Measurements from ENCODE around the gene SMDT1. TPM values are rescaled to one million over a fixed set of nuclear protein-coding genes. Genes with fewer than 3 reads are reported as not detected.

The SMDT1 gene
- 23.4 and 29.8 TPM in 2 replicates for polyA plus RNA-seq (2012; rRNA removed)
- 24.0 and 26.8 TPM in 2 replicates for polyA plus RNA-seq (2012; cell fraction: cytosol; rRNA removed)
- polyA plus RNA-seq (2012; cell fraction: nucleus; rRNA removed), result 8.9 and 9.6 TPM in 2 replicates

DNA sequence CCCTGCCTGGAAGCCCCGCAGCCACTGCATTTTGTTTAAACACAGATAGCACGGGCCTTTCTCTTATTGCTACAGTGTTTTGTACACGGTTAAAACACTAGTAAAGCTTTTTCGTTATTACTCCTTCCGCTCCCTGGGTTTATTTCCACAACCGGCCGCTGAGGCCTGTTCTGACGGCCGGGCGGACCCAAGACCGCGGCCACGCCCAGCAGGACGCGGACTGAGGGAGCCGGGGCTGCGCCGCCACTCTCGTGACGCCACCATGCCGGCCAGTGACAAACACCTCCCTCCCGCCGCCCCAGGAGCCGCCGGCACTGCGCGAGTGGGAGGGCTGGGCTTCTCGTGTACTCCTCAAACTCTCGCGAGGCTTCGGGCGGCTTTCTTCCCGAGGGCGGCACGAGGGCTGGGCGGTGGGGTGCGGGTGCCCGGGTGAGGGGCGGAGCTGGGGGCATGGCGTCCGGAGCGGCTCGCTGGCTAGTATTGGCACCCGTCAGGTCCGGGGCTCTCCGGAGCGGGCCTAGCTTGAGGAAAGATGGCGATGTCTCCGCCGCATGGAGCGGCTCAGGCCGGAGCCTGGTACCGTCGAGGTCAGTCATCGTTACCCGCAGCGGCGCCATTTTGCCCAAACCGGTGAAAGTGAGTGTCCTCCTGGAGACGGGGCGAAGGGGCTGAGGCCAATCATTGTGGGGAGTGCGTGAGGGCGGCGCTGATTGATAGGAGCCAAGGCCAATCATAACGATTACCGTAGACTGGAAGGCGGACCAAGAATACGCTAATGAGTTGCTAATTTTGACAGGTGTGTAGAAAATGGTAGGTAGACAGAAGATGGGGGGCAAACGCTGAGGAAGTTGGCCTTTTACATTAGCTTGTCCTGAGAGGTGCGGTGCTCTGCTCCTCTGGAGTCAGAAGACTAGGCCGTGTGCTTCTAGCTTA lies at the start of gene SMDT1:
TSS of gene SMDT1 (plus strand) at position 382 of the 933 bp plus-strand sequence. CDS start at position 451, 69 bp downstream.
- peak within 1 kb of the TSS; percentile 82 for H3K4me2 ChIP-seq
- WGBS (ENCODE audit: low lambda C conversion rate), result 2% methylated on average over 22 of the region's 71 CpGs
- no peaks in the 10 kb centered on the region for H3F3A ChIP-seq (replicated peaks; ENCODE audit: insufficient read depth)
- H2AFZ ChIP-seq (ENCODE audit: low read depth), result peak within 1 kb of the TSS; percentile 84
- no peaks in the 10 kb centered on the region for H3K27me3 ChIP-seq (ENCODE audit: insufficient read depth)
- DNase-seq, result peak; percentile 92
- H3K36me3 ChIP-seq (replicated peaks in 1 of 2; ENCODE audit: control insufficient read depth in 1 of 2, insufficient read depth in 2 of 2, low read length in 1 of 2), result no peaks in the 10 kb centered on the region
- peak within 1 kb of the TSS; percentile 78 for H3K9ac ChIP-seq
- H3K9me2 ChIP-seq, result no peaks in the 10 kb centered on the region
- no peaks in the 10 kb centered on the region for H3K9me3 ChIP-seq
- CTCF ChIA-PET, result interaction anchor here (1.2 to 1.8 kb wide), 2 partner anchors 11 to 365 kb away, joined by 3 to 13 read pairs; partner anchors contain the start of gene NDUFA6
- peaks cover 15% of the 10 kb centered on the region for H3K79me2 ChIP-seq (ENCODE audit: insufficient read depth)
- POLR2A ChIA-PET, result interaction anchor here (1.5 kb wide), 1 partner anchor 11 kb away, joined by 8 read pairs; the partner anchor contains the start of gene NDUFA6
- peaks cover 0 to 8% of the 10 kb centered on the region in 2 experiments; a peak in 2 of 4 replicates for H3K4me1 ChIP-seq (ENCODE audit: control insufficient read depth in 1 of 2, insufficient read depth in 2 of 2, low read depth in 1 of 2, low read length in 1 of 2)
- no peaks in the 10 kb centered on the region for H4K20me1 ChIP-seq (ENCODE audit: insufficient read depth)
- H3K4me3 ChIP-seq (ENCODE audit: low read depth in 2 of 2, low read length in 1 of 2), result peak within 1 kb of the TSS; percentile 60 to 71
- H3K27ac ChIP-seq (ENCODE audit: low read depth in 2 of 2, low read length in 1 of 2), result peak within 1 kb of the TSS; percentile 78 to 81
- TF ChIP-seq USF2 (IDR thresholded peaks at IDR 0.05; ENCODE audit: borderline replicate concordance, low read depth, low read length) (no peak), EP300 (IDR thresholded peaks at IDR 0.05; ENCODE audit: borderline replicate concordance in 1 of 2, low read depth in 1 of 2, low read length in 1 of 2) (no peak), FOXJ3 (CRISPR knock-in tag; IDR thresholded peaks at IDR 0.05) (no peak), EZH2phosphoT487 (IDR thresholded peaks at IDR 0.05; ENCODE audit: borderline replicate concordance, low read depth) (no peak), SIN3A (IDR thresholded peaks at IDR 0.05; ENCODE audit: borderline replicate concordance, low read depth, low read length) (peak; percentile 34; the same call in 1 of the 2 replicates), FOXM1 (IDR thresholded peaks at IDR 0.05; ENCODE audit: low read depth) (no peak), ELF1 (IDR thresholded peaks at IDR 0.05) (no peak), RFX5 (IDR thresholded peaks at IDR 0.05; ENCODE audit: low read length) (no peak), RAD21 (IDR thresholded peaks at IDR 0.05; ENCODE audit: low read length) (no peak), YY1 (IDR thresholded peaks at IDR 0.05; ENCODE audit: low read depth) (peak; percentile 92), NFIC (IDR thresholded peaks at IDR 0.05; ENCODE audit: borderline replicate concordance) (no peak), GABPA (IDR thresholded peaks at IDR 0.05; ENCODE audit: low read depth) (no peak), TEAD4 (IDR thresholded peaks at IDR 0.05; ENCODE audit: borderline replicate concordance, insufficient read depth) (no peak), NRF1 (IDR thresholded peaks at IDR 0.05; ENCODE audit: low read depth, low read length) (peak; percentile 52; the same call in 1 of the 2 replicates), POLR2AphosphoS5 (IDR thresholded peaks at IDR 0.05; ENCODE audit: low read depth, low read length) (no peak), CHD2 (IDR thresholded peaks at IDR 0.05; ENCODE audit: low read length, partially characterized antibody) (peak; percentile 98), TAF1 (IDR thresholded peaks at IDR 0.05; ENCODE audit: borderline replicate concordance, low read depth, low read length) (peak; percentile 93), JUND (IDR thresholded peaks at IDR 0.05) (no peak), FOSL2 (IDR thresholded peaks at IDR 0.05; ENCODE audit: borderline replicate concordance, low read depth) (no peak)
- TF ChIP-seq, protein P1, sequence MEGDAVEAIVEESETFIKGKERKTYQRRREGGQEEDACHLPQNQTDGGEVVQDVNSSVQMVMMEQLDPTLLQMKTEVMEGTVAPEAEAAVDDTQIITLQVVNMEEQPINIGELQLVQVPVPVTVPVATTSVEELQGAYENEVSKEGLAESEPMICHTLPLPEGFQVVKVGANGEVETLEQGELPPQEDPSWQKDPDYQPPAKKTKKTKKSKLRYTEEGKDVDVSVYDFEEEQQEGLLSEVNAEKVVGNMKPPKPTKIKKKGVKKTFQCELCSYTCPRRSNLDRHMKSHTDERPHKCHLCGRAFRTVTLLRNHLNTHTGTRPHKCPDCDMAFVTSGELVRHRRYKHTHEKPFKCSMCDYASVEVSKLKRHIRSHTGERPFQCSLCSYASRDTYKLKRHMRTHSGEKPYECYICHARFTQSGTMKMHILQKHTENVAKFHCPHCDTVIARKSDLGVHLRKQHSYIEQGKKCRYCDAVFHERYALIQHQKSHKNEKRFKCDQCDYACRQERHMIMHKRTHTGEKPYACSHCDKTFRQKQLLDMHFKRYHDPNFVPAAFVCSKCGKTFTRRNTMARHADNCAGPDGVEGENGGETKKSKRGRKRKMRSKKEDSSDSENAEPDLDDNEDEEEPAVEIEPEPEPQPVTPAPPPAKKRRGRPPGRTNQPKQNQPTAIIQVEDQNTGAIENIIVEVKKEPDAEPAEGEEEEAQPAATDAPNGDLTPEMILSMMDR (IDR thresholded peaks at IDR 0.05), result no peak
- TF ChIP-seq, protein P2, sequence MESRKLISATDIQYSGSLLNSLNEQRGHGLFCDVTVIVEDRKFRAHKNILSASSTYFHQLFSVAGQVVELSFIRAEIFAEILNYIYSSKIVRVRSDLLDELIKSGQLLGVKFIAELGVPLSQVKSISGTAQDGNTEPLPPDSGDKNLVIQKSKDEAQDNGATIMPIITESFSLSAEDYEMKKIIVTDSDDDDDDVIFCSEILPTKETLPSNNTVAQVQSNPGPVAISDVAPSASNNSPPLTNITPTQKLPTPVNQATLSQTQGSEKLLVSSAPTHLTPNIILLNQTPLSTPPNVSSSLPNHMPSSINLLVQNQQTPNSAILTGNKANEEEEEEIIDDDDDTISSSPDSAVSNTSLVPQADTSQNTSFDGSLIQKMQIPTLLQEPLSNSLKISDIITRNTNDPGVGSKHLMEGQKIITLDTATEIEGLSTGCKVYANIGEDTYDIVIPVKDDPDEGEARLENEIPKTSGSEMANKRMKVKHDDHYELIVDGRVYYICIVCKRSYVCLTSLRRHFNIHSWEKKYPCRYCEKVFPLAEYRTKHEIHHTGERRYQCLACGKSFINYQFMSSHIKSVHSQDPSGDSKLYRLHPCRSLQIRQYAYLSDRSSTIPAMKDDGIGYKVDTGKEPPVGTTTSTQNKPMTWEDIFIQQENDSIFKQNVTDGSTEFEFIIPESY (IDR thresholded peaks at IDR 0.05; ENCODE audit: borderline replicate concordance, low read depth), result peak; percentile 95
- TF ChIP-seq, protein P3, sequence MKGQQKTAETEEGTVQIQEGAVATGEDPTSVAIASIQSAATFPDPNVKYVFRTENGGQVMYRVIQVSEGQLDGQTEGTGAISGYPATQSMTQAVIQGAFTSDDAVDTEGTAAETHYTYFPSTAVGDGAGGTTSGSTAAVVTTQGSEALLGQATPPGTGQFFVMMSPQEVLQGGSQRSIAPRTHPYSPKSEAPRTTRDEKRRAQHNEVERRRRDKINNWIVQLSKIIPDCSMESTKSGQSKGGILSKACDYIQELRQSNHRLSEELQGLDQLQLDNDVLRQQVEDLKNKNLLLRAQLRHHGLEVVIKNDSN (IDR thresholded peaks at IDR 0.05; ENCODE audit: borderline replicate concordance, low read depth), result 0 out of 2 replicates have a peak, but pooled peaks have one; percentile 14

Measured in SK-N-SH (cell line).